ENCODE data around the gene IZUMO4. TPM values are rescaled to one million over a fixed set of nuclear protein-coding genes. Genes with fewer than 3 reads are reported as not detected.

IZUMO4 gene
- total RNA-seq, 1 donor from 2014 or later = 8.2 TPM

DNA sequence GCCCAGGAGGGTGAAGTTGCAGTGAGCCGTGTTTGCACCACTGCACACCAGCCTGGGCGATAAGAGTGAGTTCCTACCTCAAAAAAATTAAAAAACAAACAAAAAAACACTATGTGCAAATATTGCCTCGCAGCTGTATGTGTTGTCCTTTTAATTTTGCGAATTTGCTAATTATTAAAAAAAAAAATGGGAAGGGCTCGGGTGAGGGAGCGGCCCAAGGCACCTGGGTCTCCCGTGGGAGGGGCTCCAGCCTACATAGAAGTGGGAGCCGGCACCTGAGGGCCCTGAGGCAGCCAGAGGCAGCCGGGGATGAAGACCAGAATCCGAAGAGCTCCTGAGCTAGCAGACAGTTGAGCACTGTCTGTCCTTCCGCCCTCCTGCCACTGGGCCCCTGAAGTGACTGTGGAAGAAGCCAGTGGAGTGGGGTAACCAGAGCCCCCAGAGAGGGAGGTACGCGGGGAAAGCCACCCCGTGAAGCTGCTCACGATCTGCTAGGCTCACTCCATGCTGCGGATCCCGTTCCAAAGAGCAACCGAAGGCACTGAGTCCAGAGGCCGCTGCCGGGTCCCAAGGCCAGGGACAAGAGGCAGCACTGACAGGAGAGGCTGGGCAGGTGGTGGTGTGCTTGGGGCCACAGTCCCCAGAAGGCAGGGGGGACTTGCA, 6.5 kb downstream of the IZUMO4 start:
- no peak for DNase-seq (ENCODE audit: low read depth)

GRCh38 chr19:2108251-2109016, 11.7 kb downstream of the IZUMO4 start:
- no peak for DNase-seq (ENCODE audit: low read depth)

DNA sequence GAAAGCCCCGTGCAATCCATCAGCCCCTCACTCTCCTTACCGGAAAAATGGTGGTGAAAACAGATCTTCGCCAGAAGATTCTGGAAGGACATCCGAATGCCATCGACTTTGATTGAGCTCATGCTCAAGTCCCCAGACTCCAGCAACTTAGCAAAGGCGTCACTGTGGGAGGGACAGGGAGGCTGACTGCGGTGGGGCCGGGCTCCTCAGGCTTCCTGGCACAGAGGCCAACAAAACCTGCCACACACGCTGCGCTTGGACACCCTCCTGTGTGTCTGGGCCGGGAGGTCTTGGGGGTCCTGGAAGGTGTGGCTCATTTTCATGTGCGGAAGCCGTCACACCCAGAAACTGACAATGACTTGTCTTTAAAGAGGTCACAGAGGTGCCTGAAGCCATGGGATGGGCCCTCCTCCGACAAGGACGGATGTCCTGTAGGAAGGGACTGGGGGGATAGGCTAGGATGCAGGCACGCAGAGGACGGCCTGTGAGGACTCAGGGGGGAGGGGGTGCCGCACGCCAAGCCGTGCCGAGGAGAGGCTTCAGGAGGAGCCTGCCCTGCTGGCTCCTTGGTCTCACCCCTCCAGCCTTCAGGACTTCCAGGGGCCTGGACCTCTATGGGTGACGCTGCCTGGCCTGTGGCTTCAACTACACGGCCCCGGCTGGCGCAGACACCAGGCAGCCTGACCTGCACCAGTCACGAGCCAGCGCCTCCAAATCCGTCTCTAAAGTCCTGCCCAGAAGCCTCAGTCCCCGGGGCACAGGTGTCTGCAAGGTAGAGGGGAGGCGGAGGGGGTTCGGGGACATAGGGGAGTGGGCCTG, 12.5 kb downstream of the IZUMO4 start:
- no peak for DNase-seq (ENCODE audit: low read depth)

DNA sequence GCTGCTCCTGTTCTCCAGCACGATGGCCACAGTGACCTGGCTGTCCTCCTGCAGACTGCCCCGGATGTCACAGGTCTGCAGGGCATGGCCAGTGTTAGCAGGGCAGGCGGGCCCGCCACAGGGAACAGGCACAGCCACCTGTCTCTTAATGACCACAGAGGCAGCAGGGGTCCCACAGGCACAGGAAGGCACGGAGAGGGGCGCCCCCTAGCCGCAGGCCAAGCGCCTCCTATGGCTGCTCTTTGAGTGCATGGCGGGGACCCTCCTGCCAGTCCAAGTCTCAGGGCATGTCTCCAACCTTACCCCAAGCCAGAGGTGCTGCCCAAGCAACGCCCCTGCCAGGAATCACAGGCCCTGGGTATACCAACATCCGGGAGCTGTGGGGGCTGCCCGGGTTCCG, 14.1 kb downstream of the IZUMO4 start:
- DNase-seq (ENCODE audit: low read depth) = no peak

GRCh38 chr19:2111425-2111824, 14.7 kb downstream of the IZUMO4 start:
- DNase-seq (ENCODE audit: low read depth) = no peak

GRCh38 chr19:2111886-2112285, 15.2 kb downstream of the IZUMO4 start:
- DNase-seq (ENCODE audit: low read depth) = no peak

DNA sequence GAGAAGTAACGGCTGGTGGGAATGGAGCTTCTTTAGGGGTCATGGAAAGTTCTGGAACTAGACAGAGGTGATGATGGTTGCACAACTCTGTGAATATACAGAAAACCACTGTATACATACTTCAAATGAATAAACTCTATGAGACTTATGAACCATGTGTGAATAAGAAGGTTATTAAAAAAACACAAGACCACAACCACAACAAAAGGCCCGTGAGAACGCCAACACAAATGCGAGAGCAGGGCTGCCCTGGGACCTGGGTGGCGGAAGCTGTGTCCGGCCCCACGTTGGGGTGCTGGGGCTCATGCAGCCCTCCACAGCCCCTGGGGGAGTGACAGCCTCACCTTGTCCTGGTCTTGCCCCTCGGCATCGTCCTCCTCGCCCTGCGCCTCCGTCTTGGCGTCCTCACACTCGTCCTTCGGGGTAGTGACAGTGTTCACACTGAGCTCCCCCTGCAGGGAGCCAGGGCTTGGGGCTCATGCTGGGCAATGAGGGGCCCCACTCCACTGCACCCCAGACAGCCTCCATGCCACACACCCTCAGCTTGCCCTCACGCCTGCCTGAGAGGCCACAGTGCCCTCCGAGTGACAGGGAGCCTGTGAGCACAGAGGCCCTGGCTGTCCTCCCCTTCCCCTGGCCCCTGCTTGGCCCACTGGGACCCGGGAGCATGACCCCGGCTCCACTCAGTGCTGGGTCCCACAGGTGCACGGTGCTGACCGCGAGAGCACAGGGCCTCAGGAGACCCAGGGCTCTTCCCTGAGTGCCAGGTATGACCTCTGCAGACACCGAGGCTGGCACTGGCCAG, 16.0 kb downstream of the IZUMO4 start:
- no peak for DNase-seq (ENCODE audit: low read depth)

DNA sequence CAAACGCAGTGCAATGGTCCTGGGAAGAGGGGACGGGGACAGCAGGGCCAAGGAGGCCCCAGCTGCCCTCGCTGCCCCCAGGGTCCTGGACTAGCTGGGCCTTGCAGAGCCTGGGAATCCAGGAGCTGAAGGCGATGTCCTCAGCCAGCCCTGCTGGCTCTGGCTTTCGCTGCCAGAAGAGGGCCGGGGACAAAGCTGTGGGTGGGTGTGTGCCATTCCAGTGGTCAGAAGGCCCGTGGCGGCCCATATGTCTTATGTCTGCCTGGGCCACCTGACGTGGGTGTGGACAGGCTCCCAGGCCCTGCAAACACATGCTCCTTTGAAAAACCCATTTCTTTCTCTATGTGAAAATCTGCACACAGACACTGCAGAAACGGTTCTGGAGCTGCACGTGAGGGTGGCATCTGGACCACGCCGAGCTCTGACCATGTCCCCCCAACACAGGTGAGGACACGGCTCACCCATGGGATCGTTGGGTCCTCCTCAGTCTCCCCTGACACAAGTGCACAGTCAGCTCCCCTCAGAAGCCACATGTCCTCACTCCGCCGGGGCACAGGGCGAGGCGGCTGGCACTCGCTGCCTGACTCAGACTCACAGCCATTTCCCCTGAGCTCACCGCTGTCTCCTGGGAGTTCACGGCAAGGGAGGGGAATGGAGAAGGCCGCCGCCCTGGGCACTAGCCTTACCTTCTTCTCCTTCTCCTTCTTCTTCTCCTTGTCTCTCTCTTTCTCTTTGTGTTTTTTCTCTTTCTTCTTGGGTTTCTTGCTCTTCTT, 16.9 kb downstream of the IZUMO4 start:
- peak; percentile 94 for DNase-seq (ENCODE audit: low read depth)

DNA sequence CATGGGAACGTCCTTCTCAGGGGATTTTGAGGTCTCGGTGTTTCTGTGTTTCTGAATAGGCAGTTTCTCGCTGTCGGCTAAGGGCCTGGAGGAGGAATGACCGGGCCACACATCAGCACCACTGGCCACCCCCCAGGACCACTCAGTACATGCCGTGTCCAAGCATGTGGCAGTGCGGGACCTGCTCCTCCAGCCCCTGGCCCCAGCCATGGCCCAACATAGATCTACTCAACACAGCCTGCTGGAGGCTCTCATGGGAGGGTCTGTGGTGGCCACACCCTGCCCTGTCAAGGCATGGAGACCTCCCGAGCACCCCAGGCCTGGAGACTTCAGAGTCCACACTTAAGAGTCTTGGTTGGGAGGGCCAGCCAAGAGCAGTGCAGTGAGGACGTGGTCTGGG, 17.5 kb downstream of the IZUMO4 start:
- peak; percentile 42 for DNase-seq (ENCODE audit: low read depth)

- no peak for DNase-seq (ENCODE audit: low read depth)
These were observed 18.1 kb downstream of the IZUMO4 start for GRCh38 chr19:2114821-2115220.

DNA sequence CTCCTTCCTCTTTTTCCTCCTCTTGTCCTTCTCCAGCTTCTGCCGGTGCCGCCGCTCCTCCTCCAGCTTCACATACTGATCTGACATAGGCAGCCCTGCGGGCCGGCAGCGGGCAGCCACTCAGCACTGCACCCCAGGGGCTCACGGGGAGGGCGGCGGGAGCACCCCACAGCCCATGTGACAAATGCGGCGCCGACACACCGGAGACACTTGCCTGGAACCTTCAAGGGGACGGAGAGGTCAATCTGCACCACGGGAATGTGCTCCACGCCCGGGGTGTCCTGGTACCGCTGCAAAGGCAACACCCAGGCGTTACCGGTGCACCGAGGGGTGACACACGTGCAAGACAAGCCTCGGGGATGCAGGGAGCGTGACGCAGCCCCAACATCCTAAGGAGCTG, 18.6 kb downstream of the IZUMO4 start:
- DNase-seq (ENCODE audit: low read depth) = no peak

- no peak for DNase-seq (ENCODE audit: low read depth)
These were observed 19.3 kb downstream of the IZUMO4 start for GRCh38 chr19:2115911-2116426.

DNA sequence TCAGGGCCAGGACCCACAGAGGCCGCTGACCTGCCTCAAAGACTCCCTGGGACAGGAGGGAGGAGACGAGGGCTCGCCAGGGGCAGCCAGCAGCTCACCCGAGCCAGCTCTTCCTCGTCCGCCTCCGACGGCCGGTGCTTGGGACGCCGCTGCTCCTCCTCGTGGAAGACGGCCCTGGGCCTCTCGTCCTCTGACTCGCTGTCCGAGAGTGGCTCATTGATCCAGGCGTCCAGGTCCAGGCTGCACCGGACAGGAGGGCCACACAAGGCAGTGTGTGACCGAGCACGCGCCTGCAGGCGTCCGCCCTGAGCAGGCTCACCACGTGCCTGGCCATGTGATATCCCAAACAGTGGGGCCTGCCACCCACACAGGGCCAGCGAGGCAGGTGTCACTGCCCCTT, 19.8 kb downstream of the IZUMO4 start:
- no peak for DNase-seq (ENCODE audit: low read depth)

DNA sequence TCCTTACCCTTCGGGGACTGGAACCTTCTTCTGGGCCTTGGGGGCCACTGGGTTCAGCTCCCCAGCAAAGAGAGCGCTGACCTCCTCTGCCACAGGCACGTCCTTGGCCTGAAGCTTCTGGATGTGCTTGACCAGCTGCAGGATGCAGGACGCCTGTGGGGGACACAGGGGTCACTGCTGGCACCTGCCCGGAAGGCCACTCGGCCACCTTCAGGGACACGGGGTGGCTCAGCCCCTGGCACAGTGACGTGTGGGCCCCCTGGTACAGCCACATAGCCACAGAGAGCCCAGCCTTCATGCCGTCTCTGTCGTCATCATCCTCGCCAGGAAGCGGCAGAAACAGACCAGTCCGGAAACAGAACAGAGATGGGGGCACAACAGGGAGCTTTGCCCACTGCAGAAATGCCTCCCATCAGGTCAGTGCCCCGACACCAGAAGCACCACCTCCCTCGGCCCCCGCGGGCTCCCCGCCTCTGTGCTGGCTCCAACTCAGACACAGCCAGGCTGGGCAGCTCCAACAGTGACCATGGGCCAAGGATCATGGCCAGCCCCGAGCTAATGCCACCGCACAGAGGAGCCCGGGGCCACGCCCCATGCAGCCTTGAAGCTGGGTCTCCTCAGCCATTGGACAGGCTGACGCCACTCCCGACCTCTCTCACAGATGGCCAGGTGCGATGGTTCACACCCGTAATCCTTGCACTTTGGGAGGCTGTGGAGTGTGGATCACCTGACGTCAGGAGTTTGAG, 20.7 kb downstream of the IZUMO4 start:
- DNase-seq (ENCODE audit: low read depth) = no peak

DNA sequence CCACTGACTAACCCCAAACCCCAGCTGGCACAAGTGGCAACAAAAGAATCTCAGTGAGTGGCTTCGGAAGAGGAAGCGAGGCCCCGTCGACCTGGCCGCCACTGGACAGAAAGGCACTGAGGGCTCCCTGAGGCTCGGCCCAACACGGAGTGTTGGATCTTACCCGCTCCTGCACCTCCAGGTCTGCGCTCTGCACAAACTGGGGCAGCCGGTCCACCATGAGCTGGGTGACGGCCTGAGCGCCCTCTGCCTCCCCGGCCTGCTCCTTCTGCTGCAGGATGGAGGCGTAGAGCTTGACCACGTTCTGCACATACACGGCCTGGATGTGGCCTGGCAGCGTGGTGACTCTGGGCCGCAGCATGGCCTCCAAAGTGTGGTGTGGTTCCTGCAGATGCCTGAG, 21.7 kb downstream of the IZUMO4 start:
- DNase-seq (ENCODE audit: low read depth) = no peak

- DNase-seq (ENCODE audit: low read depth) = no peak
These were observed 23.4 kb downstream of the IZUMO4 start for GRCh38 chr19:2119921-2120785.

DNA sequence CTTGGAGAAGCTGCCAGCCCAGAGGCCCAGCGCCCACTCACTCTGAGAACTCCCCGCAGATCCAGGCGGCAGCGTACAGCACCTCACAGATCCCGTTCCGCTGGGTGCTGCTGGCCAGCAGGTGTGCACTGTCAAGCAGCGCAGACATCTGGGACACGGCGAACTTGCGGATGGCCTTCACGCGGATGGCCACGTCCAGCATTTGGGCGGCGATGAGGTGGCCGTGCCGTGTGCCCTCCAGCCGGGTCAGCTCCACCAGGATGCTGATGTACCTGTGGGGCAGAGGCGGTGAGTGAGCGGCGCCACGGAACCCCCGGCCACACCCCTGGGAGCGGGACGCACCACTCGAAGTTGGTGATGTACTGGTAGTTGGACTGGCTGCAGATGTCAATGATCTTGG, 24.1 kb downstream of the IZUMO4 start:
- no peak for DNase-seq (ENCODE audit: low read depth)

DNA sequence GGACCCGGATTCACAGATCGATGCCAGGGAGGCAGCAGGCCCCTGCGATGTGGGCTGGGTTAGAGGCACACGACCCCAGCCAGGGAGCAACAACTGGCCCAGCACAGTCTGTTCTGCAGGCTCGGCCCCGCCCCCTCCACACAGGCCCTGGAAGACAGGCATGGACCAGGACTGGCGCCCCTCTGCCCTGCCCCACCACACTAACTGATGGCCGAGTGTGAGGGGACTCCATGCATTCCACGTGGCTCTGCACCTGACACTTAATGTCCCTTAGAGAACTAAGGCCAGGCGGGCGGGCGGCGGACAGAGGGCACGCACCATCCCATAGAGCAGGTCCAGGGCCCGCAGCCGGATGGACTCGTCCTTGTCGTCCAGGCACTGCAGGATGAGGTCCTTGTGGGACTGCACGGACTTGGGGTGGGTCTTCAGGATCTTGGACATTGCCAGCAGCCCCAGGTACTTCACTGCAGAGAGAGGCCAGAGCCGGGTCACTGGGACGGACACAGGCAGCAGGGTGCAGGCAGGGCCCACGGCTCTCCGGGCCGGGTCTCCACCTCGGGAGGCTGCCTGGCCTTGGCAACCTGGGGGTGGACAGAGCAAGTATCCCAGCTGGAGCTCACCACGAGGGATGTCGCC, 24.8 kb downstream of the IZUMO4 start:
- DNase-seq (ENCODE audit: low read depth) = no peak

Measured in myocyte (in vitro differentiated cells).